NCI-H146 (cell line): ENCODE data around the gene TMEM132A.
"Not testable (repeated sequence)": the region's sequence is repeated elsewhere in the genome, so short reads cannot be mapped to it uniquely, and the experiment has no call there.

Experiments used
- DNase-seq: peaks from one replicate; lab custom pipeline; 2025; lab: John Stamatoyannopoulos, UW

TMEM132A gene

GRCh38 chr11:60905047-60905446 is 19.2 kb upstream of the TMEM132A start:
- peak; percentile 69 for DNase-seq

GRCh38 chr11:60905551-60906113 is 18.6 kb upstream of the TMEM132A start:
- DNase-seq: peak; percentile 22

- peak; percentile 95 for DNase-seq
Observed at GRCh38 chr11:60906132-60906972, 17.9 kb upstream of the TMEM132A start, which contains the start of gene PRPF19. PRPF19 (minus strand) TSS chr11:60906585; CDS start chr11:60906382, 203 bp downstream.

- no peak for DNase-seq
Observed at GRCh38 chr11:60908803-60909202, 15.5 kb upstream of the TMEM132A start.

- not testable (repeated sequence) for DNase-seq
Observed at GRCh38 chr11:60909680-60910280, 14.5 kb upstream of the TMEM132A start.

- DNase-seq: no peak
Observed at GRCh38 chr11:60910281-60910687, 14.0 kb upstream of the TMEM132A start.

- no peak for DNase-seq
Observed at GRCh38 chr11:60910711-60911380, 13.4 kb upstream of the TMEM132A start.

GRCh38 chr11:60912223-60912850 is 11.9 kb upstream of the TMEM132A start:
- peak; percentile 66 for DNase-seq

- DNase-seq: no peak
Observed at GRCh38 chr11:60912851-60913528, 11.3 kb upstream of the TMEM132A start.

- peak; percentile 93 for DNase-seq
Observed at GRCh38 chr11:60913793-60914632, 10.2 kb upstream of the TMEM132A start, which contains the start of gene TMEM109. TMEM109 (plus strand) TSS chr11:60914158; CDS start chr11:60919694, 5,536 bp downstream.

GRCh38 chr11:60914633-60915247 is 9.5 kb upstream of the TMEM132A start:
- DNase-seq: peak; percentile 45

- DNase-seq: no peak
Observed at GRCh38 chr11:60915248-60915914, 8.9 kb upstream of the TMEM132A start.

GRCh38 chr11:60916669-60917206 is 7.5 kb upstream of the TMEM132A start:
- DNase-seq: no peak

- no peak for DNase-seq
Observed at GRCh38 chr11:60917267-60917666, 7.0 kb upstream of the TMEM132A start.

- no peak for DNase-seq
Observed at GRCh38 chr11:60918251-60918938, 5.9 kb upstream of the TMEM132A start.

GRCh38 chr11:60918939-60919265 is 5.4 kb upstream of the TMEM132A start:
- DNase-seq: no peak

- DNase-seq: no peak
Observed at GRCh38 chr11:60919320-60919719, 4.9 kb upstream of the TMEM132A start.

- no peak for DNase-seq
Observed at GRCh38 chr11:60919956-60920355, 4.3 kb upstream of the TMEM132A start.

GRCh38 chr11:60921259-60921658 is 3.0 kb upstream of the TMEM132A start:
- no peak for DNase-seq
